GM12875 (cell line): ENCODE measurements around the gene DOCK1.

Source experiments
- H3K4me3 ChIP-seq: one replicate; pipeline ENCODE4 v1.5.1; 2011; ENCODE audit warnings: low read depth, low read length, control low read depth
- TF ChIP-seq, protein P1 (sequence below): IDR thresholded peaks from 2 replicates; pipeline ENCODE4 v1.5.1; 2011; ENCODE audit warnings: low read depth, mild to moderate bottlenecking, control low read depth, inconsistent platforms, low read length, moderate library complexity, borderline replicate concordance; ENCODE audit not compliant: insufficient read depth

The DOCK1 gene

DNA sequence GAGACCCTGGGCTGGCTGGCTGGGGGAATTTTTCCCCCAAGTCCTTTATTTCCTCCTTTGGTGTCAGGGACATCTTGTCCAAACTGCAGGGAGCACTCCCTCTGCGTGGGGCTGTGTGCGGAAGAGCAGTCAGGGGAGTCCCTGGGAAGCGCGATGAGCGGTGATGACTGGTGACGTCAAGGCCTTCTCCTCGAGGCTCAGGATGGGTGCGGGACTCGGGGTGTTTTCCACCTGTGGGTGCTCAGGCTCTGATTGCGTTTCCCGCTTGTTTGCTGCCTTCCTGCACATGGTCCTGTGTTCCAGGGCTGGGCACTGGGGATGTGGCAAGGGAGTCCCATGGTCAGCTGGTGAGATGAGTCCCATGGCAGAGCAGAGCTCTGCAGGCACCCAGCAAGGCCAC lies 101.2 kb downstream of the DOCK1 start:
- TF ChIP-seq, protein P1, sequence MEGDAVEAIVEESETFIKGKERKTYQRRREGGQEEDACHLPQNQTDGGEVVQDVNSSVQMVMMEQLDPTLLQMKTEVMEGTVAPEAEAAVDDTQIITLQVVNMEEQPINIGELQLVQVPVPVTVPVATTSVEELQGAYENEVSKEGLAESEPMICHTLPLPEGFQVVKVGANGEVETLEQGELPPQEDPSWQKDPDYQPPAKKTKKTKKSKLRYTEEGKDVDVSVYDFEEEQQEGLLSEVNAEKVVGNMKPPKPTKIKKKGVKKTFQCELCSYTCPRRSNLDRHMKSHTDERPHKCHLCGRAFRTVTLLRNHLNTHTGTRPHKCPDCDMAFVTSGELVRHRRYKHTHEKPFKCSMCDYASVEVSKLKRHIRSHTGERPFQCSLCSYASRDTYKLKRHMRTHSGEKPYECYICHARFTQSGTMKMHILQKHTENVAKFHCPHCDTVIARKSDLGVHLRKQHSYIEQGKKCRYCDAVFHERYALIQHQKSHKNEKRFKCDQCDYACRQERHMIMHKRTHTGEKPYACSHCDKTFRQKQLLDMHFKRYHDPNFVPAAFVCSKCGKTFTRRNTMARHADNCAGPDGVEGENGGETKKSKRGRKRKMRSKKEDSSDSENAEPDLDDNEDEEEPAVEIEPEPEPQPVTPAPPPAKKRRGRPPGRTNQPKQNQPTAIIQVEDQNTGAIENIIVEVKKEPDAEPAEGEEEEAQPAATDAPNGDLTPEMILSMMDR: no peak
- no peak overlapping the region for H3K4me3 ChIP-seq

DNA sequence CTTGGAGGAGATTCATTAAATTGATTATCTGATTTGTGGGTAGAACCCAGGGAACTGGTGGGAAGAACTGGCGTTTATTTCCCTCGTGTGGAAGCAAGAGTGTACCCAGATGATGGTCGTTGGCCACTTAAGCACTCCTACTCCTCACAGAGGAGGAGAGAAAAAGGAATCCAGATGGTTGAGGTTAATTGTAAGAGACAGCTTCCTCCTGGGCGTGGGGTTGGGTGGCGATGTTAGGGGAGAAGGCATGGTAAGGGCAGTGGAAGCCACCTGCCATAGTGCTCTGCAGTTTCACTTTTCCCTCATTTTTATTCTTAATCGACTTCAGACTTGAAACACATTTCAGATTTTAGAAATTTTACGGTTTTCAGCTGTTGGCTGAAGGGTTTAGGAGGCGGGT lies 104.1 kb downstream of the DOCK1 start:
- H3K4me3 ChIP-seq: no peak overlapping the region
- TF ChIP-seq, protein P1: no peak

DNA sequence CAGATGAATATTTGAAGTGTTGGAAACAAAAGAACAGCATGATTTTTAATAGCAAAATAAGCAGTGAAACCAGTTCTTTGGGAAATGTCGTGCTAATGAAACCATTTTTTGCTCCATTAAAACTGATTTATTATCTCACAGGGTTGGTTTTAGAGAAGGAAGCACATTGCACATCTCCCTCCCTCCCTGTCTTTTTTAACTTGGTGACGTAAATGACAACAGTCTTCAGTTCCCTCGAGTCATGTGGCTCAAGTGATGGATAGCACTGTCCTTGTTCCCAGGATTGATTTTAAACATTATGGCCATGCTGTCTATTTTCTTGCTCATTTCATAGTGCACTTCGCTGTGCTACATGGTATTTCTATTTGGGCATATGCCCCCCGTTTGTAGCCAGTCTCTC lies 105.9 kb downstream of the DOCK1 start:
- TF ChIP-seq, protein P1: no peak

DNA sequence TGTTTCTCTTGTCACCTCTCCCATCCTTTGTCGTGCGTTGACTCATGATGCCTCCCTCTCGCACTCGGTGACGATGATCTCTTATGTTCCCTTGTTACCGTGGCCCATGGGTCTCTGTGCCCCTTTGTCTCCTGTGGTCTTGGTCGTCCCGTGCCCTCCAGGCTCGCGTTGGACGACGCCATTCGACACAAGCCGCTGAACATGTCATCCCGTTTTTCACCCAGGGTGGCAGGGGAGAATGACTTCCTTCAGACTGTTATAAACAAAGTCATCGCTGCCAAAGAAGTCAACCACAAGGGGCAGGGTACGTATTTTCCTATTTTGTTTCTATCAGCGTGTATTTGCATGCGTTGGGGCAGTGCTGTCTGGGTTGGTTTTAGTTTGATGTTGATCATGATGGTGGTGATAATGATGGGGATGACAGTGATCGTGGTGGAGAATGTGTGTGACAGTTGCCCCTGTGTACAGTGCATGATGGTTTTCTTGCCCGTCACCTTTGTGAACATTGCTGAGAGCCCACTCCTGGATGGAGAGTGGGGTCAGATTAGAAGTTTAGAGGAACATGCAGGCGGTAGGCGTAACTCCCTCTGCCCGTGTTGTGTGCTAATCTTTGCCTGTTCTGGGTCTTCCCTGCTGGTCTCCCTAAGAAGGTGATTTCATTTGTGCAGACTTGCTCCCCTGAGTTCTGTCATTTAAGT lies 107.0 kb downstream of the DOCK1 start:
- no peak overlapping the region for H3K4me3 ChIP-seq
- TF ChIP-seq, protein P1: no peak

More for the DNA sequence above, 105.9 kb downstream of the DOCK1 start:
- no peak overlapping the region for H3K4me3 ChIP-seq

DNA sequence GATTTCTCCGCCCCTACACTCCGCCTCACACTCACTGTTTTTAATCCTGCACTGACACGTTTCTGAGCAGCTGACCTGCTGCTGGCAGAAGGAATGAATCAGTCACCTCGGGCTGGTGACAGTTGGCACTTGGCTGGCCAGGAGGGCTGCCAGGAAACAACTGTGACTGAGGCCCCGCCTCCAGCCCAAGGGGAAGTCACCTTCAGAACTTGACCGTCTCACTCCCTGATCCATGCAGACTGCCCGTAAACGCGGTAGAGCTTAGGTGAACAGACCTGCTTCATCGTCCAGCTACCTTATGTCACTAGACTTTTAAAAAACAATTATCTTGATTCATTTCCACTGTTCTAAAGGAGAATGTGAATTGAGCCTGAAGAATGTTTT lies 107.5 kb downstream of the DOCK1 start:
- no peak overlapping the region for H3K4me3 ChIP-seq
- TF ChIP-seq, protein P1: no peak

DNA sequence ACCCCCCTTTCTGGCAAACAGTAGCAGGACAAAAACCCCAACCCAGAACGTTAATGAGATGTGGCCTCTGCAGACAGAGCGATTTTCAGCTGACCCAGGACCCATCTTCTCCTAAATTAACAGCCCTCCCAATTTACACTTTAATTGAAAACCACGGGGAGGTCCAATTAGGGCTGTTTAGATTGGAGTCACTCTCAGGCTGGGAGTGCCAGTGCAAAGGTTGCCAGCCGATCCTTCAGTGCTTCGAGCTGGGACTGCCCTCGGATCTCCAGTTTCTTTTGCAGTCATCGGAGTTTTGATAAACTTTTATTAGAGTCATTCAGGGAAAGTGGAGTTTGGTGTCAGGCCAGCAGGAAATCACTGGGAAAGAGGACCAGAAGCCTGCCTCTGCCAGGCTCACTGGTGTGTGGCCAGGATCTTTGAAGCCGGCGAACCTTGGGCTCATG lies 108.0 kb downstream of the DOCK1 start:
- TF ChIP-seq, protein P1: no peak
- H3K4me3 ChIP-seq: no peak overlapping the region
